OCI-LY7 (cell line): ENCODE measurements around the gene HEXA.

Experiments used
- CTCF ChIP-seq: fragments of 200-600 bp; sonication (generic); conservative IDR thresholded peaks from 2 replicates; pipeline ENCODE4 v1.5.1; 2014; ENCODE audit warnings: mild to moderate bottlenecking, antibody characterized with exemption, low read length, moderate library complexity, mixed read lengths
- EZH2phosphoT487 ChIP-seq: fragments of 200-600 bp; sonication (generic); IDR thresholded peaks from 2 replicates; pipeline ENCODE4 v1.6.1; 2018; ENCODE audit warnings: low read depth, borderline replicate concordance, mild to moderate bottlenecking, mixed run types, antibody characterized with exemption, low read length, moderate library complexity, mixed read lengths

- TF ChIP-seq CTCF (no peak), EZH2phosphoT487 (no peak)
These were observed 29.0 kb upstream of the HEXA start for GRCh38 chr15:72404841-72405240.
